Stimulated activated naive B cell treated with anti-CD40 and anti-IgM and Interleukin-4, amounts not matched to agents 10 μg/mL and 1 μg/mL and 100 μg/mL, for 72 hours (primary cell): ENCODE measurements around the gene ZBTB17.
"Not testable (repeated sequence)": the region's sequence is repeated elsewhere in the genome, so short reads cannot be mapped to it uniquely, and the experiment has no call there.

ENCODE experiments used
- ATAC-seq, 2 donors: fragments of 150-1000 bp; cut with Tn5 transposase; replicated peaks; 2 replicates each; pipeline ENCODE4 v1.10.0; 2021; ENCODE audit warnings: moderate library complexity in 1 of 2
- DNase-seq: peaks from one replicate; pipeline ENCODE4 v3.0.0; 2021
- H3K27ac Mint-ChIP-seq: one replicate; pipeline ENCODE4 v1.8.0; 2022; ENCODE audit warnings: mild to moderate bottlenecking, mixed read lengths
- H3K27me3 Mint-ChIP-seq, 2 donors: one replicate each; pipeline ENCODE4 v1.8.0; 2022; ENCODE audit warnings: mixed read lengths in 2 of 2
- H3K36me3 Mint-ChIP-seq, 2 donors: one replicate each; pipeline ENCODE4 v1.8.0; 2022; ENCODE audit warnings: mixed read lengths in 2 of 2, mild to moderate bottlenecking in 1 of 2
- H3K4me1 Mint-ChIP-seq, 2 donors: one replicate each; pipeline ENCODE4 v1.8.0; 2022; ENCODE audit warnings: mixed read lengths in 2 of 2, mild to moderate bottlenecking in 1 of 2
- H3K4me3 Mint-ChIP-seq, 2 donors: one replicate each; pipeline ENCODE4 v1.8.0; 2022; ENCODE audit warnings: mild to moderate bottlenecking in 2 of 2, mixed read lengths in 2 of 2, moderate library complexity in 1 of 2
- H3K9me3 Mint-ChIP-seq, 2 donors: one replicate each; pipeline ENCODE4 v1.8.0; 2022; ENCODE audit warnings: mixed read lengths in 2 of 2, mild to moderate bottlenecking in 1 of 2

The ZBTB17 gene

DNA sequence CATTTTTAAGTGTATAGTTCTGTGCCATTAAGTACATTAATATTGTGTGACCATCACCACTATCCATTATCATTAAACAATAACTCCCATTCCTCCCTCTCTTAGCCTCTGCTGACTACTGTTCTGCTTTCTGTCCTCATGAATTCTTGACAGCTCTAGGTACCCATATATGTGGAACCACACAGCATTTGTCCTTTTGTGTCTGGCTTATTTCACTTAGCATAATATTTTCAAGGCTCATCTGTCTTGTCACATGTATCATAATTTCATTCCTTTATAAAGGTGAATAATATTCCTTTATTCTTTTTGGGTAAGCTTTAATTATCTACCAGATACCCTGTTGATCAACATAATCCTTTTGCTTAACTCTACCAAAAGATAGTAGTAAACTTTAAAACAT is 80.7 kb downstream of the ZBTB17 start:
- peaks cover 15 to 43% of the 10 kb centered on the region in 2 donors for H3K4me1 Mint-ChIP-seq
- H3K4me3 Mint-ChIP-seq: no peak overlapping the region
- H3K9me3 Mint-ChIP-seq: no peaks in the 10 kb centered on the region
- ATAC-seq (no peak), DNase-seq (no peak)
- H3K27ac Mint-ChIP-seq: peak overlapping the region; percentile 11
- peaks cover 17 to 31% of the 10 kb centered on the region in 2 donors for H3K36me3 Mint-ChIP-seq
- H3K27me3 Mint-ChIP-seq: no peaks in the 10 kb centered on the region

GRCh38 chr1:15892857-15893599 is 82.9 kb downstream of the ZBTB17 start:
- DNase-seq, H3K27me3 Mint-ChIP-seq, ATAC-seq, H3K4me3 Mint-ChIP-seq, H3K9me3 Mint-ChIP-seq: not testable (repeated sequence)
- peaks cover 13 to 42% of the 10 kb centered on the region in 2 donors for H3K4me1 Mint-ChIP-seq
- peak overlapping the region; percentile 62 for H3K27ac Mint-ChIP-seq
- H3K36me3 Mint-ChIP-seq: peaks cover 11 to 25% of the 10 kb centered on the region in 2 donors
